BE2C (cell line): ENCODE results near the gene ITGB7.

Experiments used
- DNase-seq: peaks from one replicate; pipeline ENCODE4 v3.0.0-alpha.2; 2020
- H3K27me3 ChIP-seq: fragments of 250-450 bp; sonication (Bioruptor Pico); 2 replicates; pipeline ENCODE4 v1.5.1; 2020; ENCODE audit warnings: mild to moderate bottlenecking
- H3K36me3 ChIP-seq: fragments of 250-450 bp; sonication (Bioruptor Pico); 2 replicates; pipeline ENCODE4 v1.5.1; 2020; ENCODE audit warnings: mild to moderate bottlenecking
- H3K4me1 ChIP-seq: fragments of 250-450 bp; sonication (Bioruptor Pico); 2 replicates; pipeline ENCODE4 v1.5.1; 2020
- H3K4me3 ChIP-seq: 2 replicates; pipeline ENCODE4 v1.5.1; 2011; ENCODE audit warnings: low read depth, low read length
- H3K9me3 ChIP-seq: fragments of 250-450 bp; sonication (Bioruptor Pico); 2 replicates; pipeline ENCODE4 v1.5.1; 2020
- TF ChIP-seq, protein P1 (sequence below): IDR thresholded peaks from 2 replicates; pipeline ENCODE4 v1.5.1; 2012; ENCODE audit warnings: mild to moderate bottlenecking, low read depth, low read length

Gene ITGB7

DNA sequence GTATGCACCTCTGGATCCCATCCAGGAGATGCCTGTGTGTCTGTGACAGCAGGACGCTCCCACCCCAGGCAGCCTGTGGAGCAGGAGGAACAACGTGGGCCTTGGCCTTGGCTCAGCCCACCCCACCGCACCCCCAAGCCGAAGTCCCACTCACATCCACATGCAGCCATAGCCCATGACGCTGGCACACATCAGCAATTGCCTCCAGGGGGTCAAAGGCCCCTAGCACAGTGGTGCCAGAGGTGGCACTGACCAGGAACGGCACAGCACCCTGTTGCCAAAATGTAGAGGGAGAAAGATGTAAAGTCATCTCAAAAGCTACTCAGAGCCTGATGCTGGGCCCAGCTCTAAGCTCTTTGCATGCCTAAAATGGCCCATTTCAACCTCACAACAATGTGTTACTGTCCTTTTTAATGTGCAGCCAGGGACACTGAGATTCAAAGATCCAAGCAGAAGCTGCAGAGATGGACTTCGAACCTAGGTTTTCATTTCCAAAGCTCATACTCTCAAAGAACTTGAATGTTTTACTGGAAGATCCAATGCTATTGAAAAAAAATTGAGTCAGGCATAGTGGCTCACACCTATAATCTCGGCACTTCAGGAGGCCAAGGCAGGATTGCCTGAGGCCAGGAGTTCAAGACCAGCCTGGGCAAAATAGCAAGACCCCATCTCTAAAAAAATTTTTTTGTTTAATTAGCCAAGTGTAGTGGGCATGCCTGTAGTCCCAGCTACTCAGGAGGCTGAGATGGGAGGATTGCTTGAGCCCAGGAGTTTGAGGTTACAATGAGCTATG is 45.7 kb downstream of the ITGB7 start:
- Histone ChIP-seq H3K27me3 (no peaks in the 10 kb centered on the region), H3K9me3 (no peaks in the 10 kb centered on the region), H3K4me1 (no peaks in the 10 kb centered on the region), H3K4me3 (no peak overlapping the region), H3K36me3 (no peaks in the 10 kb centered on the region)
- DNase-seq, result no peak
- TF ChIP-seq, protein P1, sequence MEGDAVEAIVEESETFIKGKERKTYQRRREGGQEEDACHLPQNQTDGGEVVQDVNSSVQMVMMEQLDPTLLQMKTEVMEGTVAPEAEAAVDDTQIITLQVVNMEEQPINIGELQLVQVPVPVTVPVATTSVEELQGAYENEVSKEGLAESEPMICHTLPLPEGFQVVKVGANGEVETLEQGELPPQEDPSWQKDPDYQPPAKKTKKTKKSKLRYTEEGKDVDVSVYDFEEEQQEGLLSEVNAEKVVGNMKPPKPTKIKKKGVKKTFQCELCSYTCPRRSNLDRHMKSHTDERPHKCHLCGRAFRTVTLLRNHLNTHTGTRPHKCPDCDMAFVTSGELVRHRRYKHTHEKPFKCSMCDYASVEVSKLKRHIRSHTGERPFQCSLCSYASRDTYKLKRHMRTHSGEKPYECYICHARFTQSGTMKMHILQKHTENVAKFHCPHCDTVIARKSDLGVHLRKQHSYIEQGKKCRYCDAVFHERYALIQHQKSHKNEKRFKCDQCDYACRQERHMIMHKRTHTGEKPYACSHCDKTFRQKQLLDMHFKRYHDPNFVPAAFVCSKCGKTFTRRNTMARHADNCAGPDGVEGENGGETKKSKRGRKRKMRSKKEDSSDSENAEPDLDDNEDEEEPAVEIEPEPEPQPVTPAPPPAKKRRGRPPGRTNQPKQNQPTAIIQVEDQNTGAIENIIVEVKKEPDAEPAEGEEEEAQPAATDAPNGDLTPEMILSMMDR, result no peak

DNA sequence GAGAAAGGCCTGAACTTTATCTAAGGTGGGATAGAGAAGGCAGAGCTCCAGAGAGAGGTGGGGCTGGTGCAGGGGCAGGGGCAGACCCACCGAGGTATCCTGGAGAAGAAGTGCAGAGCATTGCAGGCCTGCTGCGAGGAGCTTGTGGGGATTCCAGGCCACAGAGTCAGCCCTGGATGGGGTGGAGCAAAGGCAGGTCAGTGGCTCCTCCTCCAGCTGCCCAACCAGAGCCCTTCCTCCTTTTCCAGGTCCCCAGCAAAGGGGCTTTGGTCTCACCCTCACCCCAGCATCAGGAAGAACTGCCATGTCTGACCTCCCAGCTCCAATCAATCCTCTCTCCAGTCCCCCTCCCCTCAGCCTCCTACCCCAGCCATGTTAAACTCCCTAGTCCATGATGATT is 46.4 kb downstream of the ITGB7 start:
- TF ChIP-seq, protein P1, result no peak
- Histone ChIP-seq H3K9me3 (no peaks in the 10 kb centered on the region), H3K27me3 (no peaks in the 10 kb centered on the region), H3K36me3 (no peaks in the 10 kb centered on the region), H3K4me1 (no peaks in the 10 kb centered on the region), H3K4me3 (no peak overlapping the region)
- no peak for DNase-seq

DNA sequence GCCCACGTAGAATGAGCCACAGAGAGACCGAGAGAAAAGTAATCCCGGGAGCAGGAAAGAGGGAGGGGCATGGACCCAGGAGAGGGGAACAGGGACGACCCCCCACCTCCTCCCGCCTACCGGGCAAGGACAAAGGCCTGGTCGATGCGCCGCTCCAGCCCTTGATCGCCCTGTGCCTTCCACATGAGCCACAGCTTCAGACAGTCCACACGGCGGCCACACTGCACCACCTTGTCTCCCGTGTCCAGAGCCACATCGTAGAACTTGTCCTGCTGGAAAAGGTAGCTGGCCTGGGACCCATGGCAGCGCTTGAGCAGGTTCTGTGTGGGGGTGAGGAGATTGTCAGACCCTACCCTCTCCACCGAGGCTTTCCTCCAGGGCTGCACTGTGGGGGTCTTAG is 47.1 kb downstream of the ITGB7 start:
- Histone ChIP-seq H3K4me1 (no peaks in the 10 kb centered on the region), H3K4me3 (no peak overlapping the region), H3K27me3 (no peaks in the 10 kb centered on the region), H3K9me3 (no peaks in the 10 kb centered on the region), H3K36me3 (no peaks in the 10 kb centered on the region)
- TF ChIP-seq, protein P1, result no peak
- no peak for DNase-seq

DNA sequence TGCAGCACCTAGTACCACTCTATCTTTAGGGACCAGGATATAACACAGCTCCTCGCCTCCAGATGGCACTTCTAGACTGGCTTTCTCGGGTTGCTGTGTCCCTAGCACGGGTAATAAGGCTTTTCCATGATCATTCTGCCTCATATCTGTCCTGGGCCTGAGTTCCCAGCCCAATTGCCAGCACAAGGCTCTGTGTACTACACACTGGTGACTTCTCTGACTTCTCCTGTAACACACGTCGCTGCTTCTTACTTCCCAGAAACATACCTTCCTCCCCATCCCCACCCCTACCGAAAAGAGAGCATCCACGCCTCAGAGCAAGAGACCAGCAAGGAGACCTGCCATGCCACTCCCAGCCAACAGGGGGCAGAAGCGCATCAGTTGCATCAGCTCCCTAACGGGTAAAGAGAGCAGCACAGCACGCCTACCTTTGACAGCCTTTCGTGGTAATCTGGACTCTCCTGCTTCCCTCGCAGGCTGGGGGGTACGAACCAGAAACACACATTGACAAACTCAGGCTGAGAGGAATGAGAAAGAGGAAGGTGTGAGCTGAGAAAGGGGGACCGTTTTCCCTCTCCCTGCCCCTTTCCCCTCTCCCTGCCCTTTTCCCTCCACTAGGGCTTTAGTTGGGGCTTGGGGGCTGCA is 47.7 kb downstream of the ITGB7 start:
- peak overlapping the region; percentile 27 for H3K4me3 ChIP-seq
- no peaks in the 10 kb centered on the region for H3K4me1 ChIP-seq
- TF ChIP-seq, protein P1, result peak; percentile 99
- peak; percentile 88 for DNase-seq
- no peaks in the 10 kb centered on the region for H3K27me3 ChIP-seq
- no peaks in the 10 kb centered on the region for H3K36me3 ChIP-seq
- H3K9me3 ChIP-seq, result no peaks in the 10 kb centered on the region

DNA sequence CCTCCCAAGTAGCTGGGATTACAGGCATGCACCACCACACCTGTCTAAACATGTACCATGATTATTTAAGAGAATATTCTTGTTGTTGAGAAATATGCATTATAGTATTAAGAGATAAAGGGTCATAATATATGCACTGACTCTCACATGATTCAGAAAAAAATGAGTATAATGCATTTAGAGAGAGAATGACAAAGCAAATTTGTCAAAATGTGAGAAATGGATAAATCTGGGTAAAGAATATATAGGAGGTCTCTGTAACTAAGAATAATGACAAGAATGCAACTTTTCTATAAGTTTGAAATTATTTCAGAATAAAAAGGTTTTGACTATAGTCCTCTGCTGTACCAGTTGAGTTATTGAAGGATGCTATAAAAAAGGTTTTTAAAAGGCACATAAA is 54.7 kb downstream of the ITGB7 start:
- TF ChIP-seq, protein P1, result no peak

DNA sequence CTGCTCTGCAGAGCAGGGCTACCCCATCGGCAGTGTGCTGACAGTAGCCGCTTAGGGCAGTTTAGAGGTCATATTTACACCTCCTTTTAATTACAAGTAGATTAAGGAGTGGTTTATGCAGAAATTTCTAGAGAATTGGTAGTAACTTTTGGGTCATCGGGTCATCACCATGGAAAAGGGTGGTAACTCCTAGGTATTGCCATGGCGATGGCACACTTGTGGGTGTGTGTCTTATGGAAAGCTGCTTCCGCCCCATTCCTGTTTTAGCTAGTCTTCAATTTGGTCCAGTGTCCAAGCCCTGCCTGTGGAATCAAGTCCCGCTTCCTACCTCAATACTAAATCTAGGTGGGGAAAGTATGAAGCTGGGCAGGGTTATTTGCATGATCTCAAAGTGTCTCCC is 56.0 kb downstream of the ITGB7 start:
- TF ChIP-seq, protein P1, result no peak
- H3K9me3 ChIP-seq, result no peaks in the 10 kb centered on the region
- H3K4me3 ChIP-seq, result no peak overlapping the region
- H3K27me3 ChIP-seq, result no peaks in the 10 kb centered on the region
- H3K4me1 ChIP-seq, result no peaks in the 10 kb centered on the region
- DNase-seq, result no peak
- no peaks in the 10 kb centered on the region for H3K36me3 ChIP-seq

More for the DNA sequence above, 54.7 kb downstream of the ITGB7 start:
- Histone ChIP-seq H3K36me3 (no peaks in the 10 kb centered on the region), H3K4me3 (no peak overlapping the region), H3K27me3 (no peaks in the 10 kb centered on the region), H3K4me1 (no peaks in the 10 kb centered on the region), H3K9me3 (no peaks in the 10 kb centered on the region)
- DNase-seq, result no peak
